SK-N-SH (cell line): ENCODE results near the gene BTG2. TPM values are rescaled to one million over a fixed set of nuclear protein-coding genes. Genes with fewer than 3 reads are reported as not detected.

Experiments used
- CTCF ChIA-PET: fragments of 300-600, 350-600 bp; formaldehyde crosslinking; extraction: SDS; loops from one replicate; lab custom pipeline; 2021; lab: Yijun Ruan, JAX
- POLR2A ChIA-PET: fragments of 350-600 bp; sonication (Branson Sonifier 250); formaldehyde crosslinking; extraction: SDS; loops from one replicate; lab custom pipeline; 2020; ENCODE audit warnings: antibody characterized with exemption, inconsistent platforms; lab: Yijun Ruan, JAX
- DNase-seq: peaks from one replicate; pipeline ENCODE4 v3.0.0; 2012
- H2AFZ ChIP-seq: fragments of 200-600 bp; sonication (generic); 2 replicates; pipeline ENCODE4 v1.8.1; 2016; ENCODE audit warnings: antibody characterized with exemption, mild to moderate bottlenecking, low read depth
- H3F3A ChIP-seq: fragments of 200-600 bp; sonication (generic); replicated peaks from 2 replicates; pipeline ENCODE3; 2016; ENCODE audit warnings: antibody characterized with exemption, mild to moderate bottlenecking; ENCODE audit not compliant: insufficient read depth
- H3K27ac ChIP-seq, 2 experiments: fragments of 200-500 bp in 1 of 2; fragments of 200-600 bp in 1 of 2; sonication (Bioruptor generic) in 1 of 2; sonication (generic), shearing (Covaris generic) in 1 of 2; 2 replicates each; pipeline versions ENCODE4 v1.5.1 to v1.6.1; 2014 to 2016; ENCODE audit warnings: low read depth in 2 of 2, inconsistent platforms in 1 of 2, low read length in 1 of 2, mild to moderate bottlenecking in 1 of 2, mixed read lengths in 1 of 2
- H3K27me3 ChIP-seq: fragments of 200-600 bp; sonication (generic), shearing (Covaris generic); 2 replicates; pipeline ENCODE4 v1.6.1; 2016; ENCODE audit warnings: mixed run types; ENCODE audit not compliant: insufficient read depth
- H3K36me3 ChIP-seq, 2 experiments: fragments of 200-500 bp in 1 of 2; fragments of 200-600 bp in 1 of 2; sonication (Bioruptor generic) in 1 of 2; sonication (generic) in 1 of 2; replicated peaks in 1 of 2; 2 replicates each; pipeline versions ENCODE3 to v1.5.1; 2014 to 2016; ENCODE audit warnings: low read length in 1 of 2, mild to moderate bottlenecking in 1 of 2; ENCODE audit not compliant: insufficient read depth in 2 of 2, control insufficient read depth in 1 of 2
- H3K4me1 ChIP-seq, 2 experiments: fragments of 200-500 bp in 1 of 2; fragments of 200-600 bp in 1 of 2; sonication (Bioruptor generic) in 1 of 2; sonication (generic), shearing (Covaris generic) in 1 of 2; 2 replicates each; pipeline versions ENCODE4 v1.5.1 to v1.6.1; 2014 to 2016; ENCODE audit warnings: low read depth in 1 of 2, low read length in 1 of 2, mixed run types in 1 of 2; ENCODE audit not compliant: insufficient read depth in 2 of 2, control insufficient read depth in 1 of 2
- H3K4me2 ChIP-seq: fragments of 200-600 bp; sonication (generic), shearing (Covaris generic); 2 replicates; pipeline ENCODE4 v1.6.1; 2017; ENCODE audit warnings: mixed run types
- H3K4me3 ChIP-seq, 2 experiments: fragments of 200-500 bp in 1 of 2; fragments of 200-600 bp in 1 of 2; sonication (Bioruptor generic) in 1 of 2; sonication (generic), shearing (Covaris generic) in 1 of 2; 2 replicates each; pipeline versions ENCODE4 v1.5.1 to v1.8.1; 2014 to 2016; ENCODE audit warnings: low read depth in 2 of 2, inconsistent platforms in 1 of 2, low read length in 1 of 2, mild to moderate bottlenecking in 1 of 2, mixed read lengths in 1 of 2, moderate library complexity in 1 of 2
- H3K79me2 ChIP-seq: fragments of 200-600 bp; sonication (generic); 2 replicates; pipeline ENCODE4 v1.8.1; 2017; ENCODE audit warnings: mild to moderate bottlenecking; ENCODE audit not compliant: insufficient read depth
- H3K9ac ChIP-seq: fragments of 200-600 bp; sonication (generic); 2 replicates; pipeline ENCODE4 v1.6.1; 2017; ENCODE audit warnings: mixed run types
- H3K9me2 ChIP-seq: fragments of 200-600 bp; sonication (generic); 2 replicates; pipeline ENCODE4 v1.6.1; 2017; ENCODE audit warnings: mixed run types
- H3K9me3 ChIP-seq: fragments of 200-600 bp; sonication (generic); 2 replicates; pipeline ENCODE4 v1.6.1; 2017; ENCODE audit warnings: mixed run types, mild to moderate bottlenecking, moderate library complexity
- H4K20me1 ChIP-seq: fragments of 200-600 bp; sonication (generic); 2 replicates; pipeline ENCODE4 v1.6.1; 2017; ENCODE audit warnings: mild to moderate bottlenecking, mixed run types; ENCODE audit not compliant: insufficient read depth
- CHD2 ChIP-seq: fragments of 150-350 bp; IDR thresholded peaks from 2 replicates; pipeline ENCODE4 v1.6.1; 2018; ENCODE audit warnings: low read length; ENCODE audit not compliant: partially characterized antibody
- CTCF ChIP-seq: fragments of 200-600 bp; sonication (generic); IDR thresholded peaks from 2 replicates; pipeline ENCODE4 v1.6.1; 2017; ENCODE audit warnings: antibody characterized with exemption, mild to moderate bottlenecking, moderate library complexity
- ELF1 ChIP-seq: IDR thresholded peaks from 2 replicates; pipeline ENCODE4 v1.4.0; 2012
- EP300 ChIP-seq, 2 experiments: IDR thresholded peaks; 2 replicates each; pipeline versions ENCODE4 v1.4.0 to v1.6.1; 2012; ENCODE audit warnings: borderline replicate concordance in 1 of 2, low read depth in 1 of 2, low read length in 1 of 2
- EZH2phosphoT487 ChIP-seq: fragments of 200-600 bp; sonication (generic); IDR thresholded peaks from 2 replicates; pipeline ENCODE4 v1.6.1; 2017; ENCODE audit warnings: low read depth, mixed run types, mild to moderate bottlenecking, antibody characterized with exemption, moderate library complexity, borderline replicate concordance
- GATA2 ChIP-seq: sonication (generic); formaldehyde crosslinking; IDR thresholded peaks from 2 replicates; pipeline ENCODE4 v1.5.0; 2020; ENCODE audit warnings: mild to moderate bottlenecking, missing genetic modification reagents
- MAX ChIP-seq: IDR thresholded peaks from 2 replicates; pipeline ENCODE4 v1.4.0; 2012; ENCODE audit warnings: low read depth
- MEF2A ChIP-seq: IDR thresholded peaks from 2 replicates; pipeline ENCODE4 v1.4.0; 2012; ENCODE audit warnings: low read depth, borderline replicate concordance
- RCOR1 ChIP-seq: fragments of 150-350 bp; IDR thresholded peaks from 2 replicates; pipeline ENCODE4 v1.6.1; 2017; ENCODE audit warnings: antibody characterized with exemption, low read length
- REST ChIP-seq: IDR thresholded peaks from 2 replicates; pipeline ENCODE4 v1.6.1; 2012; ENCODE audit warnings: mild to moderate bottlenecking, low read depth, low read length, moderate library complexity
- RFX5 ChIP-seq: IDR thresholded peaks from 2 replicates; pipeline ENCODE4 v1.6.1; 2012; ENCODE audit warnings: mild to moderate bottlenecking, improper control_type of control experiment, low read length
- SMC3 ChIP-seq: IDR thresholded peaks from 2 replicates; pipeline ENCODE4 v1.6.1; 2012; ENCODE audit warnings: low read depth, low read length, improper control_type of control experiment
- USF1 ChIP-seq: IDR thresholded peaks from 2 replicates; pipeline ENCODE4 v1.4.0; 2012; ENCODE audit warnings: low read depth, borderline replicate concordance
- WGBS: methylation state at CpG from one replicate; pipeline ENCODE4 v1.1.6; 2017; ENCODE audit warnings: low lambda C conversion rate; 5-methylcytosine and 5-hydroxymethylcytosine counted together
- polyA plus RNA-seq, 3 experiments: library from polyadenylated mRNA; depleted of rRNA; stranded (reverse); fragments of >200 nt; gene quantifications; 2 replicates each; pipeline ENCODE4 v1.2.3, GENCODE V29; 2012

BTG2 gene
- polyA plus RNA-seq, 1 of the 3 experiments (the other 2 are of a cell fraction), result 26.2 TPM

GRCh38 chr1:203335503-203335902, 30.2 kb downstream of the BTG2 start (continued):
- TF ChIP-seq RFX5, result no peak
- TF ChIP-seq CTCF, result no peak
- no peak for TF ChIP-seq ELF1
- TF ChIP-seq EZH2phosphoT487, result no peak
- TF ChIP-seq MEF2A, result no peak
- TF ChIP-seq CHD2, result no peak
- no peak for TF ChIP-seq RCOR1
- TF ChIP-seq SMC3, result no peak
- TF ChIP-seq MAX, result no peak
- TF ChIP-seq GATA2 (CRISPR knock-in tag), result no peak
- TF ChIP-seq, all 33 proteins: peak for 0

GRCh38 chr1:203336097-203336496, 30.8 kb downstream of the BTG2 start:
- POLR2A ChIA-PET, result no interaction called here
- Histone ChIP-seq H3K36me3 (no peaks in the 10 kb centered on the region), H3K27ac (no peak overlapping the region), H3K9me3 (no peaks in the 10 kb centered on the region), H3K9ac (no peak overlapping the region), H4K20me1 (no peaks in the 10 kb centered on the region), H3K27me3 (peaks cover 8% of the 10 kb centered on the region; the same call in 1 of the 2 replicates), H2AFZ (no peak overlapping the region), H3K4me1 (peaks cover 0 to 4% of the 10 kb centered on the region in 2 experiments; a peak in 2 of 4 replicates), H3K4me3 (no peak overlapping the region), H3K9me2 (no peaks in the 10 kb centered on the region), H3K79me2 (no peaks in the 10 kb centered on the region), H3K4me2 (no peak overlapping the region), H3F3A (no peaks in the 10 kb centered on the region)
- WGBS, result 25% methylated on average over 1 of the region's 1 CpG
- TF ChIP-seq EP300 (IDR thresholded peaks at IDR 0.05; ENCODE audit: borderline replicate concordance in 1 of 2, low read depth in 1 of 2, low read length in 1 of 2) (no peak), USF1 (no peak), REST (no peak), RCOR1 (no peak)
- CTCF ChIA-PET, result interaction anchor here (0.6 to 27.9 kb wide), 10 partner anchors 12 to 365 kb away, joined by 3 to 817 read pairs (median 102); partner anchors contain the start of genes BTG2, FMOD and PRELP
- no peak for DNase-seq
